Measurements from ENCODE around the gene CSTF3. TPM values are rescaled to one million over a fixed set of nuclear protein-coding genes. Genes with fewer than 3 reads are reported as not detected.
"Not testable (repeated sequence)": the region's sequence is repeated elsewhere in the genome, so short reads cannot be mapped to it uniquely, and the experiment has no call there.

The CSTF3 gene
- total and polyA plus RNA-seq, 2 experiments from 2014 or later, result 15.7 to 29.6 TPM

DNA sequence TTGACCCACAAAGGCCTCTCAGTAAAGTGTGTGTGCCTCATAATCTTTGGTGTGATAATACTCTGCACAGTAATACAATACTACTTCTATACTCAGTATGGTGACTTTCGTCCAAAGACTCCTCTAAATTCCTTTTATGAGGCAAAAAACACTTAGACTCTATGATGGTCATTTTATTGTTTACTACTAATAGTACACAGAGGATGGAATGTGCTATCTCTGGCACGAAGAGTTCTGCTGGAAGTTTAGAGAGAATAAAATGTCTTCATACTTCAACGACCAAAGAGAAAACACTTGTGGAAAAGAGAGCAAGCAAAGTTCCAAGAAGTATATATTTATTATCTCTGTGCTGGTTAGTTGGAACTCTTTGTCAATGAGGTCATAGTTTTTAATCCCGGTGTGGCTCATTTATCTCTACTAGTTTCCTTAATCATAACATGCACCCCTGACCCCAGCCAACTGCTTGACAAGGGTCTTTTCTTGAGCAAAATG, 7.5 kb upstream of the CSTF3 start:
- TF ChIP-seq EZH2 (IDR thresholded peaks at IDR 0.05; ENCODE audit: insufficient read depth, poor library complexity, severe bottlenecking), result no peak
- no peak for TF ChIP-seq EZH2phosphoT487 (IDR thresholded peaks at IDR 0.05; ENCODE audit: insufficient read depth, low read depth)
- Histone ChIP-seq H3K27me3 (replicated peaks; ENCODE audit: insufficient read depth) (no peaks in the 10 kb centered on the region), H2AFZ (peak overlapping the region; percentile 23), H3K36me3 (ENCODE audit: low read depth) (no peaks in the 10 kb centered on the region), H3F3A (ENCODE audit: insufficient read depth) (peaks cover 23% of the 10 kb centered on the region; the same call in 1 of the 2 replicates), H3K4me3 (no peak overlapping the region), H3K9me3 (ENCODE audit: low read depth) (no peaks in the 10 kb centered on the region), H3K27ac (no peak overlapping the region), H3K4me1 (ENCODE audit: insufficient read depth) (peaks cover 35% of the 10 kb centered on the region), H3K79me2 (ENCODE audit: insufficient read depth) (no peaks in the 10 kb centered on the region), H4K20me1 (ENCODE audit: insufficient read depth) (no peaks in the 10 kb centered on the region), H3K4me2 (ENCODE audit: unreplicated experiment) (no peak overlapping the region), H3K9me2 (ENCODE audit: insufficient read depth) (no peaks in the 10 kb centered on the region), H3K9ac (no peak overlapping the region)
- DNase-seq, result peak; percentile 28
- in situ Hi-C loops (cut with MboI), result loop anchor here (5.0 kb wide), 1 partner anchor 164 kb away; no protein-coding TSS in a partner anchor
- WGBS, 2 experiments (ENCODE audit: low coverage in 1 of 2, low lambda C conversion rate in 2 of 2, missing lambda C conversion rate in 2 of 2), result 36 to 43% methylated on average over 4 of the region's 4 CpGs

DNA sequence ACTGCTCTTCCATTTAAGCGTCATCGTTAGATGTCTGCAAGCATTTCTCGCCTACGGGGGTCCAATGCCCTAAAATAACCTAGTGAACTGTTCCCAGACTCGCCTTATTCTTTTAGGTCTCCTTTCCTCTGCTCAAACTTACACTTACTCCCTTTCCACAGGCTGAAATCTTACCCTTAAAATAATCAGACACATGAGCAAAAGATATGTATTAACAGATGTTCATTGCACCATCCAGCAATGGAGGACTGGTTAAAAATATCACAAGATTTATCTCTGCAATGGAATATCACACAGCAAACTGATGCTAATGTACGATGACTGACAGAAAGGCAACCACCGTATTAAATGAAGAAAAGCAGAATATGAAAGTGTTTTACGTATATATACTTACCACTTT, 1.6 kb upstream of the CSTF3 start:
- Histone ChIP-seq H3K27ac (no peak overlapping the region), H3K4me1 (ENCODE audit: insufficient read depth) (peaks cover 37% of the 10 kb centered on the region), H3K79me2 (ENCODE audit: insufficient read depth) (peaks cover 41% of the 10 kb centered on the region), H3K9ac (no peak overlapping the region), H3K4me2 (ENCODE audit: unreplicated experiment) (no peak overlapping the region), H3K9me2 (ENCODE audit: insufficient read depth) (no peaks in the 10 kb centered on the region), H2AFZ (no peak overlapping the region), H3F3A (ENCODE audit: insufficient read depth) (peaks cover 11% of the 10 kb centered on the region; the same call in 1 of the 2 replicates), H3K36me3 (ENCODE audit: low read depth) (no peaks in the 10 kb centered on the region), H3K27me3 (replicated peaks; ENCODE audit: insufficient read depth) (no peaks in the 10 kb centered on the region), H3K9me3 (ENCODE audit: low read depth) (no peaks in the 10 kb centered on the region), H3K4me3 (no peak overlapping the region), H4K20me1 (ENCODE audit: insufficient read depth) (no peaks in the 10 kb centered on the region)
- TF ChIP-seq EZH2 (IDR thresholded peaks at IDR 0.05; ENCODE audit: insufficient read depth, poor library complexity, severe bottlenecking), result no peak
- TF ChIP-seq EZH2phosphoT487 (IDR thresholded peaks at IDR 0.05; ENCODE audit: insufficient read depth, low read depth), result no peak
- no peak for DNase-seq
- in situ Hi-C loops (cut with MboI), result no loop called here
- WGBS, 2 experiments (ENCODE audit: low coverage in 1 of 2, low lambda C conversion rate in 2 of 2, missing lambda C conversion rate in 2 of 2), result 92 to 94% methylated on average over 8 of the region's 8 CpGs

DNA sequence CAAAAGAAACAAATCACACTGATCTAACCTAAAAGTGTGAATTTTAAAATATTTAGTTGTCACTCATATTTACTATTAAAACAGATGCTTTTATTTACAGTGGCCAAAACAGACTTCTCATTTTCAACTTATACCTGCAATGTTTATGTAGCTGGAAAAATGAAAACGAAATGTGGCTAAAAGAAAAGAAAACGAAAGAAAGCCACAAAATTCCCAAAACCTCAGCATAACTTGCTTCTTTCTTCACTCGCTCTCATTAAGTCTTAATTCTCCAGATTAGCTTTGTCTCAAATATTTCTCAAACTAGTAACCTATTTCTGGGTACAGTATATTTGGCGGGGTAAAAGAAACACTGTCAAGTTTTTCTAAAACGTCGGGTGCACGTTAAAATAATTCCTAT, 693 bp downstream of the CSTF3 start:
- H4K20me1 ChIP-seq (ENCODE audit: insufficient read depth), result no peaks in the 10 kb centered on the region
- in situ Hi-C loops (cut with MboI), result no loop called here
- H2AFZ ChIP-seq, result peak overlapping the region; percentile 66
- peak overlapping the region; percentile 73 for H3K27ac ChIP-seq
- H3K79me2 ChIP-seq (ENCODE audit: insufficient read depth), result peaks cover 63% of the 10 kb centered on the region
- no peaks in the 10 kb centered on the region for H3K9me2 ChIP-seq (ENCODE audit: insufficient read depth)
- no peak for TF ChIP-seq EZH2phosphoT487 (IDR thresholded peaks at IDR 0.05; ENCODE audit: insufficient read depth, low read depth)
- TF ChIP-seq EZH2 (IDR thresholded peaks at IDR 0.05; ENCODE audit: insufficient read depth, poor library complexity, severe bottlenecking), result no peak
- peak overlapping the region; percentile 92 for H3K4me2 ChIP-seq (ENCODE audit: unreplicated experiment)
- no peaks in the 10 kb centered on the region for H3K27me3 ChIP-seq (replicated peaks; ENCODE audit: insufficient read depth)
- H3F3A ChIP-seq (ENCODE audit: insufficient read depth), result no peaks in the 10 kb centered on the region
- H3K4me3 ChIP-seq, result peak overlapping the region; percentile 90
- 1% methylated on average over 7 of the region's 7 CpGs for WGBS, 2 experiments (ENCODE audit: low coverage in 1 of 2, low lambda C conversion rate in 2 of 2, missing lambda C conversion rate in 2 of 2)
- no peaks in the 10 kb centered on the region for H3K9me3 ChIP-seq (ENCODE audit: low read depth)
- H3K4me1 ChIP-seq (ENCODE audit: insufficient read depth), result peaks cover 24% of the 10 kb centered on the region
- H3K36me3 ChIP-seq (ENCODE audit: low read depth), result 0 out of 2 replicates have a peak, but pooled peaks cover under 1% of the 10 kb centered on the region
- peak; percentile 12 for DNase-seq
- peak overlapping the region; percentile 94 for H3K9ac ChIP-seq

DNA sequence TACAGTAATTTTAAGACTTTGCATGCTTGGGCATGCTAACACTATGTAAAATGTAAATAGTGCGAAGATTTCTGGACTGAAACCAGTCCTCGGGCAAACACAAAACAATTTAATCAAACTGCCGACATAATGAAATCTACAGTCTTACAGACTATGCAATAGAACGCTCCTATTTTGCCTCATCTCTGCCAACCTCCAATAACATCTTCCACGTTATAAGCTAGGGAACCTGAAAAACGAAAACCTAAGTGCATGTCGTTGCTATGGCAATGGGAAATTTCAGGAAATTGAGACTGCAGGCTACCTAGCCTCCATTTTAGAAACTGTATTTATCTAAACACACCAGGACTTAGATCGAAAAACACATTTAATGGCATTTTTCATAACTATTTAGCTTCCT, 1.1 kb downstream of the CSTF3 start:
- H3K27me3 ChIP-seq (replicated peaks; ENCODE audit: insufficient read depth), result no peaks in the 10 kb centered on the region
- H3K9ac ChIP-seq, result peak overlapping the region; percentile 94
- TF ChIP-seq EZH2 (IDR thresholded peaks at IDR 0.05; ENCODE audit: insufficient read depth, poor library complexity, severe bottlenecking) (no peak), EZH2phosphoT487 (IDR thresholded peaks at IDR 0.05; ENCODE audit: insufficient read depth, low read depth) (no peak)
- peak; percentile 71 for DNase-seq
- peak overlapping the region; percentile 90 for H3K4me3 ChIP-seq
- H3K9me3 ChIP-seq (ENCODE audit: low read depth), result no peaks in the 10 kb centered on the region
- in situ Hi-C loops (cut with MboI), result no loop called here
- peak overlapping the region; percentile 73 for H3K27ac ChIP-seq
- no peaks in the 10 kb centered on the region for H3K9me2 ChIP-seq (ENCODE audit: insufficient read depth)
- H3K79me2 ChIP-seq (ENCODE audit: insufficient read depth), result peaks cover 68% of the 10 kb centered on the region
- 0 out of 2 replicates have a peak, but pooled peaks cover 3% of the 10 kb centered on the region for H3K36me3 ChIP-seq (ENCODE audit: low read depth)
- H2AFZ ChIP-seq, result peak overlapping the region; percentile 66; the same call in 1 of the 2 replicates
- peaks cover 24% of the 10 kb centered on the region for H3K4me1 ChIP-seq (ENCODE audit: insufficient read depth)
- peak overlapping the region; percentile 92 for H3K4me2 ChIP-seq (ENCODE audit: unreplicated experiment)
- no peaks in the 10 kb centered on the region for H3F3A ChIP-seq (ENCODE audit: insufficient read depth)
- WGBS, 2 experiments (ENCODE audit: low coverage in 1 of 2, low lambda C conversion rate in 2 of 2, missing lambda C conversion rate in 2 of 2), result 8 to 10% methylated on average over 8 of the region's 8 CpGs
- no peaks in the 10 kb centered on the region for H4K20me1 ChIP-seq (ENCODE audit: insufficient read depth)

DNA sequence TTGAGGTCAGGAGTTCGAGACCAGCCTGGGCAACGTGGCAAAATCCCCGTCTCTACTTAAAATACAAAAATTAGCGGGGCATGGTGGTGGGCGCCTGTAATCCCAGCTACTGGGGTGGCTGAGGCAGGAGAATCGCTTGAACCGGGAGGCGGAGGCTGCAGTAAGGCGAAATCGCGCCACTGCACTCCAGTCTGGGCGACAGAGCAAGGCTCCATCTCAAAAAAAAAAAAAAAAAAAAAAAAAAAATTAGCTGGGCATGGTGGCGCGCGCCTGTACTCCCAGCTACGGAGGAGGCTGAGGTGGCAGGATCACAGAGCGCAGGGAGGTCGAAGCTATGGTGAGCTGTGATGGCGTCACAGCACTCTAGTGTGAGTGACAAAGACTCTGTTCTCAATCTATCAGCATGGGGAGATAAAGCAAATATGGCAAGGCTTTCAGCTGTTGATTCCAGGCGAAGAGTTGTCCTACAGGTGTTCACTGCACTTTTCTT, 1.9 kb downstream of the CSTF3 start:
- 95 to 96% methylated on average over 19 to 20 of the region's 20 CpGs for WGBS, 2 experiments (ENCODE audit: low coverage in 1 of 2, low lambda C conversion rate in 2 of 2, missing lambda C conversion rate in 2 of 2)

More for the DNA sequence above, 1.9 kb downstream of the CSTF3 start:
- Histone ChIP-seq H3K79me2 (ENCODE audit: insufficient read depth) (peaks cover 75% of the 10 kb centered on the region), H3K4me1 (ENCODE audit: insufficient read depth) (peaks cover 24% of the 10 kb centered on the region), H3K9ac (peak overlapping the region; percentile 94; the same call in 1 of the 2 replicates), H3K4me2 (ENCODE audit: unreplicated experiment) (peak overlapping the region; percentile 92), H3K4me3 (peak overlapping the region; percentile 90)
- H3K27me3 ChIP-seq (replicated peaks; ENCODE audit: insufficient read depth); H3K27ac ChIP-seq; H3F3A ChIP-seq (ENCODE audit: insufficient read depth); H3K36me3 ChIP-seq (ENCODE audit: low read depth); H3K9me2 ChIP-seq (ENCODE audit: insufficient read depth); H2AFZ ChIP-seq; in situ Hi-C loops (cut with MboI); H4K20me1 ChIP-seq (ENCODE audit: insufficient read depth); DNase-seq; H3K9me3 ChIP-seq (ENCODE audit: low read depth): not testable (repeated sequence)

All from GM23248 (cell line).